A673 (cell line): ENCODE data around the gene MBNL2. TPM values are rescaled to one million over a fixed set of nuclear protein-coding genes. Genes with fewer than 3 reads are reported as not detected.

ENCODE experiments used
- BruUV-seq: library from RNA; stranded (reverse); fragments of 400-500 nt; replicated peaks from 2 replicates; lab custom pipeline; 2021; lab: Mats Ljungman, UMichigan
- CTCF ChIA-PET: fragments of 300-600 bp; sonication (Branson Sonifier 250); formaldehyde crosslinking; loops from one replicate; lab custom pipeline; 2022; ENCODE audit warnings: antibody characterized with exemption; lab: Charles Lee
- POLR2A ChIA-PET: fragments of 300-600 bp; sonication (Branson Sonifier 250); formaldehyde crosslinking; loops from one replicate; lab custom pipeline; 2022; ENCODE audit warnings: antibody characterized with exemption; ENCODE audit not compliant: low non-redundant PET; lab: Charles Lee
- DNase-seq: peaks from one replicate; pipeline ENCODE4 v3.0.0-alpha.2; 2015; ENCODE audit warnings: low spot score
- H3K27ac ChIP-seq: fragments of 200-600 bp; sonication (generic); 2 replicates; pipeline ENCODE4 v1.5.1; 2016; ENCODE audit warnings: mixed run types, low read depth, mild to moderate bottlenecking, mixed read lengths, antibody characterized with exemption, low read length; ENCODE audit not compliant: poor library complexity, severe bottlenecking
- H3K27me3 ChIP-seq: fragments of 200-600 bp; sonication (generic); replicated peaks from 2 replicates; pipeline ENCODE4 v1.6.1; 2017; ENCODE audit warnings: mixed run types, low read depth, mild to moderate bottlenecking, mixed read lengths, antibody characterized with exemption, low read length; ENCODE audit not compliant: insufficient read depth, poor library complexity
- H3K36me3 ChIP-seq: fragments of 200-600 bp; sonication (generic); 2 replicates; pipeline ENCODE4 v1.6.1; 2016; ENCODE audit warnings: mixed run types, mild to moderate bottlenecking, mixed read lengths, antibody characterized with exemption, low read length; ENCODE audit not compliant: insufficient read depth, poor library complexity, severe bottlenecking
- H3K4me1 ChIP-seq: fragments of 200-600 bp; sonication (generic); 2 replicates; pipeline ENCODE4 v1.6.1; 2017; ENCODE audit warnings: mixed run types, mild to moderate bottlenecking, mixed read lengths, antibody characterized with exemption, low read length; ENCODE audit not compliant: insufficient read depth, poor library complexity, severe bottlenecking
- H3K4me3 ChIP-seq: fragments of 200-600 bp; sonication (generic); 2 replicates; pipeline ENCODE4 v1.5.1; 2016; ENCODE audit warnings: low read depth, mixed run types, mild to moderate bottlenecking, mixed read lengths, low read length; ENCODE audit not compliant: poor library complexity, severe bottlenecking
- H3K9me3 ChIP-seq: fragments of 200-600 bp; sonication (generic); 2 replicates; pipeline ENCODE4 v1.6.1; 2016; ENCODE audit warnings: mixed run types, low read depth, mild to moderate bottlenecking, mixed read lengths, antibody characterized with exemption, low read length; ENCODE audit not compliant: poor library complexity, severe bottlenecking
- EZH2 ChIP-seq: fragments of 200-600 bp; sonication (generic); IDR thresholded peaks from 2 replicates; pipeline ENCODE4 v1.6.1; 2017; ENCODE audit warnings: borderline replicate concordance, low read depth, mild to moderate bottlenecking, mixed read lengths, antibody characterized with exemption, low read length; ENCODE audit not compliant: poor library complexity, severe bottlenecking
- intact Hi-C: fragments of 100-400 bp; cut with micrococcal nuclease; formaldehyde crosslinking; loops from one replicate; pipeline ENCODE4 v1.10.0; 2022; ENCODE audit not compliant: unreplicated experiment
- total RNA-seq: library from RNA; stranded (reverse); gene quantifications from 2 replicates; pipeline ENCODE4 v1.2.3, GENCODE V29; 2021
- TF ChIP-seq, protein P1 (sequence below): fragments of 300-800, 200-600 bp; sonication (generic); conservative IDR thresholded peaks from 2 replicates; pipeline ENCODE4 v1.5.1; 2017; ENCODE audit warnings: low read depth, mild to moderate bottlenecking, antibody characterized with exemption, low read length, moderate library complexity, mixed read lengths

Gene MBNL2
- total RNA-seq, 1 experiment from 2014 or later, result 12.0 TPM

GRCh38 chr13:97408938-97409337 lies 186.8 kb downstream of the MBNL2 start:
- Histone ChIP-seq H3K27ac (no peak overlapping the region), H3K9me3 (no peaks in the 10 kb centered on the region), H3K4me1 (no peaks in the 10 kb centered on the region), H3K4me3 (no peak overlapping the region), H3K36me3 (no peaks in the 10 kb centered on the region), H3K27me3 (peaks cover 5% of the 10 kb centered on the region)
- ChIA-PET POLR2A (no interaction called here), CTCF (no interaction called here)
- intact Hi-C loops, result no loop called here
- no TSS peak for BruUV-seq
- no peak for DNase-seq
- TF ChIP-seq, protein P1, sequence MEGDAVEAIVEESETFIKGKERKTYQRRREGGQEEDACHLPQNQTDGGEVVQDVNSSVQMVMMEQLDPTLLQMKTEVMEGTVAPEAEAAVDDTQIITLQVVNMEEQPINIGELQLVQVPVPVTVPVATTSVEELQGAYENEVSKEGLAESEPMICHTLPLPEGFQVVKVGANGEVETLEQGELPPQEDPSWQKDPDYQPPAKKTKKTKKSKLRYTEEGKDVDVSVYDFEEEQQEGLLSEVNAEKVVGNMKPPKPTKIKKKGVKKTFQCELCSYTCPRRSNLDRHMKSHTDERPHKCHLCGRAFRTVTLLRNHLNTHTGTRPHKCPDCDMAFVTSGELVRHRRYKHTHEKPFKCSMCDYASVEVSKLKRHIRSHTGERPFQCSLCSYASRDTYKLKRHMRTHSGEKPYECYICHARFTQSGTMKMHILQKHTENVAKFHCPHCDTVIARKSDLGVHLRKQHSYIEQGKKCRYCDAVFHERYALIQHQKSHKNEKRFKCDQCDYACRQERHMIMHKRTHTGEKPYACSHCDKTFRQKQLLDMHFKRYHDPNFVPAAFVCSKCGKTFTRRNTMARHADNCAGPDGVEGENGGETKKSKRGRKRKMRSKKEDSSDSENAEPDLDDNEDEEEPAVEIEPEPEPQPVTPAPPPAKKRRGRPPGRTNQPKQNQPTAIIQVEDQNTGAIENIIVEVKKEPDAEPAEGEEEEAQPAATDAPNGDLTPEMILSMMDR, result no peak
- no peak for TF ChIP-seq EZH2

GRCh38 chr13:97411984-97412383 lies 189.9 kb downstream of the MBNL2 start:
- H3K4me1 ChIP-seq, result no peaks in the 10 kb centered on the region
- H3K36me3 ChIP-seq, result no peaks in the 10 kb centered on the region
- ChIA-PET CTCF (no interaction called here), POLR2A (no interaction called here)
- H3K9me3 ChIP-seq, result no peaks in the 10 kb centered on the region
- H3K27ac ChIP-seq, result no peak overlapping the region
- H3K4me3 ChIP-seq, result no peak overlapping the region
- H3K27me3 ChIP-seq, result peaks cover 5% of the 10 kb centered on the region
- BruUV-seq, result no TSS peak
- intact Hi-C loops, result no loop called here
- DNase-seq, result no peak
- TF ChIP-seq EZH2, result no peak
- TF ChIP-seq, protein P1, result no peak

- Histone ChIP-seq H3K27ac (no peak overlapping the region), H3K27me3 (peaks cover 5% of the 10 kb centered on the region), H3K4me3 (no peak overlapping the region), H3K4me1 (no peaks in the 10 kb centered on the region), H3K9me3 (no peaks in the 10 kb centered on the region), H3K36me3 (no peaks in the 10 kb centered on the region)
- ChIA-PET CTCF (no interaction called here), POLR2A (no interaction called here)
- no TSS peak for BruUV-seq
- DNase-seq, result no peak
- intact Hi-C loops, result no loop called here
- TF ChIP-seq EZH2, result no peak
- TF ChIP-seq, protein P1, result no peak
Measured at GRCh38 chr13:97413694-97414093, 191.6 kb downstream of the MBNL2 start.
